NCI-H345 treated with DMSO at 0.1 percent for 48 hours (cell line): ENCODE measurements around the gene CPSF3.

ENCODE experiments used
- DNase-seq: peaks from one replicate; lab custom pipeline; 2025; ENCODE audit not compliant: unreplicated experiment; lab: John Stamatoyannopoulos, UW

The CPSF3 gene

DNA sequence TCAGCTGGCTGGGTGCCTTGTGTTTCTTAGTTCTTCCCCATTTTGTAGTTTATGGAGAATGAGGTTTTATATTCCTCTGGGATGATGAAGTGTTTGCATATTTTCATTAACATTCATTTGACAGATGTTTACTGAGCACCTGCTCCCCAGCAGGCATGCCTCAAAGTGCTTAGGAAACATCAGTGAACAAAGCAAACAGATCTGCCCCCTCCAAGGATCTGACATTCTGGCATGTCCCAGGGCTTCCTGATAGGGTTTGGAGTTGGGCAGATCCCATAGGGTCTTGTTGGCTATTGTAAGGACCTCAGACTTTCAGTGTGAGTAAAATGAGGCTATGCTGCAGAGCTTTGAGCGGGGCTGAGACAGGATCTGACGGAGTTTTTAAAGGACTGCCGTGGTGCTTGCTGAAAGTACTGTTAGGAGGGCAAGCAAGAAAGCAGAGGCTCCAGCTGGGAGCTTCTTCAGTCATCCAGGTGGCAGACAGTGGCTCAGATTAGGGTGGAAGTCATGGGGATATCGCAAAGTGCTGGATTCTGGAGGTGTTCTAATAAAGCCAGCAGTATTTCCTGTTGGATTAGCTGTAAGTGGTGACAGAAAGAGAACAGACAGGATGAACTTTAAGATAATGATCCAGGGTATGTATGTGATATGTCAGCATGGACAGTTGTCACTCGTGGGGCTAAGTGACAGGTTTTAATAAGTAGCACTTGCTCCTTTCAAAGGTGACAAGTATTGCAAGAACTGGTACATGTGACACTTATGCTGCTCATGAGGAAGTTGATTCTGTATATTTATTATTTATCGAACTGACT, 39.6 kb downstream of the CPSF3 start:
- DNase-seq, result peak; percentile 54

DNA sequence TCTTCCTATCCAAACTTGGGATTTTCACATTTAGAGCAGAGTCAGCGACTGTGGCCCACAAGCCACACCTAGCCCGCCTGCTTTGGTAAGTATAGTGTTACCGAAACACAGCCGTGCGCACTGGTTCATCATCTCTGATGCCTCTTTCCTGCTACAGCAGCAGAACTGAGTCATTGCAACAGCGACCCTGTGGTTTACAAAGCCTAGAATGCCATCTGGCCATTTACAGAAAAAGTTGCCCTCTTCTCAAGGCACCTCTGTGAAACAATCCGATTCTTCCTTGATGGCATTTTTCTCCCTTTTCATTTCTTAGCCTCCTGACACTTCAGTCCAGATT, 40.2 kb downstream of the CPSF3 start:
- no peak for DNase-seq

DNA sequence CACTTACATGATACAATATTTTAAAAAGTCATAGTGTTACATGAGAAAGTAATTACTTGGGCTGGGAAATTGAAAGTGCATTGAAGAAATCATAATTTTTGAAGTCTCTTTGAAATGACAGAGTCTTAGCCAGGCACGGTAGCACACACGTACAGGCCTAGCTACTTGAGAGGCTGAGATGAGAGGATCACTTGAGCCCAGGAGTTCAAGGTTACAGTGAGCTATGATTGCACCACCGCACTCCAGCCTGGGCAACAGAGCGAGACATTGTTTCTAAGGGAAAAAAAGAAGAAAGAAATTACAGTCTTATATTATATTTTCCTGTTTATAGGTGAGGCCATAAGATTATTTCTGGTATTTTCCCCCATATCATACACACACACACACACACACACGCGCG, 41.7 kb downstream of the CPSF3 start:
- DNase-seq, result no peak

DNA sequence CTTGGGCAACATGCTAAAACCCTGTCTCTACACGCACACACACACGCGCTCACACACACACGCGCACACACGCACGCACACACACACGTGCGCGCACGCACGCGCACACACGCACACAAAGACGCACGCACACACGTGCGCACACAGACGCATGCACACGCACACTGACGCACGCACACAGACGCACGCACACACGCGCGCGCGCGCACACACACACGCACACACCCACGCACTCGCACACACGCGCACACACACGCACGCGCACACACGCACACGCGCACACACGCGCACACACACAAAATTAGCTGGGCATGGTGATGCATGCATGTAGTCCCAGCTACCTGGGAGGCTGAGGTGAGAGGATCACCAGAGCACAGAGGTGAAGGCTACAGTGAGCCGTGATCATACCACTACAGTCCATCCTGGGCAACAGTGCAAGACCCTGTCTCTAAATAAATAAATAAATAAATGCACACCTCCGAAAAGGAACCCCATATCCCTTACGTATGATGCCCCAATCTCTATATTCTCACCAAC, 42.8 kb downstream of the CPSF3 start:
- DNase-seq, result no peak

DNA sequence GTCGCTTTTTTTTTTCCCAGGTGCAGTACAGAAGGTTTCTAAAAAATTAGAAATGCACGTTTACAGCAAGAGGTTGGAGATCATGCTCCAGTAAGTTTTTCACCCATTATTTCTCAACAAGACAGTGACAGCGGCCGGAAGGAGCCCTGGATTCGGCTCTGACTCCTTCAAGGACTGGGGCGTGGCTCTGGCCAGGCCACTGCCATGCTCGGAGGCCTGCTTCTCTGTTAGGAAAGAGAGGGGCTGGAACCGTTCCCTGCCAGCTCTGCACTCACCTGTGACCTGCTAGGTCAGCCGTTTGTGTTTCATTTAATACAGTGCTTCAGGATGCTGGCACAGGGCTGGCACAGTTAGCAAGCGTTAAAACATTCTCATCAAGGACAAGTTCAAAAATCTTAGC, 44.2 kb downstream of the CPSF3 start:
- no peak for DNase-seq

DNA sequence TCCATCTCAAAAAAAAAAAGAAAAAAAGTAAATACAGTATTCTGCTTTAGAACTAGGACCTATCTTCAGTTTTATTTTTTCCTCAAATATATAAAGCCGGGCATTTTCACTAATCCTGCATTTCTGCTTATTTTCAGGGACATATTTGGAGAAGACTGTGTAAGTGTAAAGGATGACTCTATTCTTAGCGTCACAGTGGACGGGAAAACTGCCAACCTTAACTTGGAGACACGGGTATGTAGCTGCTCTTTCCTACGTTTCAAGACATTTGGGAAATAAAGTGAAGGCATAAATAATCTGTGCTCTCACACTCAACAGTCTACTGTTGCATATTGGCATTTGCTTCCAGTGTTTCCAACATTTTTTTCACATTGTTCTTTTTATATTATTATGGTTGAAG, 47.8 kb downstream of the CPSF3 start:
- no peak for DNase-seq

DNA sequence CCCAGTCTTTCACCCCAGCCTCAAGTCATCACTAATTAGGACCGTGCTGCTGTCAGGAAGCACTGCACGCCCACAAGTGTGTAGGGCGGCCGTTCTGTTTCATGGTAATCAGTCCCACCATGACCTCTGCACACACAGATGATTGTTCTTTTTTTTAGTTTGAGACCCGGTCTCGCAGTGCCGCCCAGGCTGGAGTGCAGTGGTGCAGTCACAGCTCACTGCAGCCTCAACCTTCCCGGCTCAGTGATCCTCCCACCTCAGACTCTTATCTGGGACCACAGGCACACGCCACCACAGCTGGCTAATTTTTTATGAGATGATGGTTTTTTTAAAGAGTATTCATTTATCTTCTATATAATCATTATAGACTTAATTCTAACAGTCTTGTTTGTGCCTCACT, 49.1 kb downstream of the CPSF3 start:
- DNase-seq, result no peak

DNA sequence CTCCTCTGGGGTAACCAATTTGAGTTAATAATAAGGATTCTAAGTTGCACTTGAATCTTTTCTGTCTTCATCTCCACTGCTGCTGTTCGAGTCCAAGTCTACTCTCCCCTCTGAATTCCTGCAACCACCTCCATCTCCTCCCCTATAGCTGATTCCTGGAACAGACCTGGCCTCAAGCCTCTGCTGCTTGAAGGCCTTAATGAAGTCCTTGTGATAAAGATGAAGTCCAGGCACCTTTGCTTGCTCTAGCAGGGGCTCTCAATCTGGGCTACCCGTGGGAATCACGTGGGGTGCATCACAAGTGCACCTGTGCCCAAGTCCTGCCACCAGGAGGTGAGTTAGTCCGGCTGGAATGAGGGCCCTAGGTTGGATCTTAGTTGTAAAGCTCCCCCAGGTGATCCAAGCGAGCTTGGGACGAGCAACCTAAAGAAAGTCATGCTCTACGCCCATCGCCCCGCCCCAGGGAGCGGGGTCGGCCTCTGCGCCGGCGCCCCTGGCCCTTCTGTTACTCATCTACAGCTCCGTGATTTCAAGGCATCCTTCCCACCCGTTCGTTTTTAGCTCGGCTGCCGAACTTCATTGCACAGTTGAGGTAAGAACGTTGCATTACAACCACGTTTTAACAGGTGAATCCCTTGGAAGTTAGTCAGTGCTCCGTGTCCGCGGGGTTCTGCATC, 50.0 kb downstream of the CPSF3 start:
- no peak for DNase-seq

DNA sequence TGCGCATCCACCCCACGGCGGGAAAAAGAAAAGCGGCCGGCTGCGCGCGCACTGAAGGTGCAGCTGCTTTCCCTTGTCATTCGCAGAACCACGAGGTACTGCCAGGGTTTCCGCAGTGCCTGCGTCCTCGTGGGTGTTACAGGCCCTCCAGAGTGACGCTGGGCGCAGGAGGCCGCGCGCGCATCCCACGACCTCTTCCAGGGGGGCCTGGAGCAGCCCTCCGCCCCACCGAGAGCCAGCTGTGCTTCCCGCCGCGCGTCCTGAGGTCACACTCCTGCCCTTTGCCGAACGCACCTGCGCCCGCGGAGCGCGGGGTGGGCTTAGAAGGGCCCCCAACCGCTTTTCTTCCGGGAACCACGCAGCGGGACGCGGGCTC, 50.5 kb downstream of the CPSF3 start:
- no peak for DNase-seq

DNA sequence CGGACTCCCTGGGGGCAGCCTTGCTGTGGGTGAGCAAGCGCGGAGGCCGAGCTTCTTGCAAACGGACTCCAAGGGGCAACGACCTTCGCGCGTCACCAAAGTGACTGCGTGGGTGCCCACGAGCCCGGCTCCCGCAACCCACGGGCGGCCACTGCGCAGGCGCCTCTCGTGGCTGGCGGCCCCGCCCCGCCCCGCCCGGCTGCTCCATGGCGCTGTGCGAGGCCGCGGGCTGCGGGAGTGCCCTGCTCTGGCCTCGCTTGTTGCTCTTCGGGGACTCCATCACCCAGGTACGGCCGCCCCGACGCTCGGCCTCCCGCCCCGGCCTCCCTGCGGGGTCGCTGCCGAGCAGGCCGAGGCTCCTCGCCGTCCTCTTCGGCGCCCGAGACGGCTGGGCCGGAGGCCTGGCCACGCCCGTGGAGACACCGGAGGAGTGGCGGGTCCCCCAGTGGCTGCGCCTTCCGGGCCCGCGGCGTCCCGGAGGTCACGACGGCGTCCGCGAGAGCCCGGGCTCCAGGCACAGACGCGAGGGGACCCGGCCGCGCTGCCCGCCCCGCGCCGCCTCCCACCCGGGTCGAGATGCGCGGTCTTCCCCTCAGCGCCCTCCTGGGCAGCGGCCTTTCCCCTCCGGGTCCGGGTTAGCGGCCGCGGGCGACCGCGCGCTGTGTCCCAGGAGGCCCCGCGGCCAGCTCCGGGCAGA, 51.1 kb downstream of the CPSF3 start, which contains the start of gene IAH1:
TSS of gene IAH1 (plus strand) at position 191 of the 697 bp plus-strand sequence. CDS start at position 207, 16 bp downstream.
- peak; percentile 32 for DNase-seq

DNA sequence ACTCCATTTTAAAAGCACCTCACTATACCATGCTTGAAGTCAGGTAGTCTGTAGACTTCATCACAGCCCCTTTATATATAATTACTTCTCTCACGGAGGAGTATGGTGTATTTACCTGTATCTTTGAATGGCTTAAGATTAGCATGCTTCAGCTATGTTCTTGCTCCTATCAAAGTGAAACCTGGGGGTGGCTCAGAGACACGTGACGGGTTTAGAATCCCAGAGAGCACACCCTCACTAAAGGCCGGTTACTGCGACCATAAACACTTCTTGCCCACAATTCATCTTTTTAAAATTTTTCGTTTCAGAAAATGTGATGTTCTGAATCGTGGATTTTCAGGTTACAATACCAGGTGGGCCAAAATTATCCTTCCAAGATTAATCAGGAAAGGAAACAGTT, 54.5 kb downstream of the CPSF3 start:
- DNase-seq, result no peak

DNA sequence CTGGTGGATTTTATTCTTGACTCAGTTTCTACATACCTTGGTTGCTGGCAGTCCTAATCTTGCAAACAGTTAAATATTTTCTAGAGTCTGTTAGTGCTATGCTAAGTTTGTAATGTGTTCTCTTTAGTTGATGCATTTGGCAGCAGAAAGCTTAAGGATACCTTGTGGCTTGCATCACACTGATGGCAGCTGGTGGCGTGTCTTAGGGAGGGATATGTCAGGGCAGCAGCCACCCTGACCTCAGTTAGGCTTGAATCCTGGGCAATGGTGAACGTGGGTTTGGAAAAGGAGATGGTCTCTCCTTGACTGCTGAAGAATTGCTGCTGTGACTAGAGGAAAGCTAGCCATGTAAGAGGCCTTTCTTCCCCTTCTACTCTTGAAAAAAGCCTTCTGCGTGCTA, 55.1 kb downstream of the CPSF3 start:
- no peak for DNase-seq

DNA sequence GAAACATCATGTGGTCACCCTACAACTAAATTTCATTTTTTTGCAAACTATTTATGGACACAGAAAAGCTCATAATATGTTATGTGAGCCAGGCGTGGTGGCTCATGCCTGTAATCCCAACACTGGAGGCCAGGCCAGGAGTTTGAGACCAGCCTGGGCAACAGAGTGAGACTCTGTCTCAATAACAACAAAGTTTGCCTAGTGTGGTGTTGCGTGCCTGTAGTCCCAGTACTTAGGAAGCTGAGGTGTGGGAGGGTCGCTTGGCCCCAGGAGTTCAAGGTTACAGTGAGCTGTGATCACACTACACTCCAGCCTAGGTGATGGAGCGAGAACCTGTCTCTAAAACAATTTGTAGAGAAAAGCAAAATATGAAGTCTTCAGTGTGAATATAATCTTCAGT, 56.7 kb downstream of the CPSF3 start:
- no peak for DNase-seq

DNA sequence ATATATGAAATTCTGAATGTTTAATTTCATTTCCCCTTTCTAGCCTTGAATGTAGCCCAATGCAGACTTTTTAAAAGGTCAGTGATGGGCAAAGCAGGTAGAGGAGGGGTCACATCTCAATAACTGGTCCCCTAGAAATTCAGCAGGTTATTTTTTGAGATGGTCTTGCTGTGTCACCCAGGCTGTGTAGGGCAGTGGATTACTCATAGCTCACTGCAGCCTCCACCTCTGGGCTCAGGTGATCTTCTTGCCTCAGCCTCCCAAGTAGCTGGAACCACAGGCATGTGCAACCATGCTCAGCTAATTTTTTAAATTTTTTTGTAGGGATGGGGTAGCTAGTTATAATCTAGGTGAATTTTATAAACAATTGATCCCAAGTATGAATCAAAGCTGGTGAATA, 59.7 kb downstream of the CPSF3 start:
- DNase-seq, result no peak

DNA sequence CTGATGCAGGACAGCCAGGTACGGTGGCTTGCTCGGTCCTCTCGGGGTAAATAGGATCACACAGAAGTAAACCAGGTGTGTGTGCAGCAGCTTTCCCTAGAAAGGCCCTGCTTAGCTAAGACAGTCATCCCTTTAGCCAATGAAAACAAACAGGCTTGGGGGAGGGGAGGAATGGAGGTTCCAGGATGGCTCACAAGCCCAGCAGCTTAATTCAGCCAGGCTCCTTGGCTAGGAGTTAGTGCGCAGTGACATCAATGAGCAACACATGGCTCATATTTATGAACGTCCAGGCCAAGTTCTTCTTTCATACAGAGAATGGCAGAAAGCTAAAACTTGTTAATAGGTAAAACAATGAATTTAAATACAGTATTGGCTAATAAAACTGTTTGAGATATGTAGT, 61.1 kb downstream of the CPSF3 start:
- no peak for DNase-seq

DNA sequence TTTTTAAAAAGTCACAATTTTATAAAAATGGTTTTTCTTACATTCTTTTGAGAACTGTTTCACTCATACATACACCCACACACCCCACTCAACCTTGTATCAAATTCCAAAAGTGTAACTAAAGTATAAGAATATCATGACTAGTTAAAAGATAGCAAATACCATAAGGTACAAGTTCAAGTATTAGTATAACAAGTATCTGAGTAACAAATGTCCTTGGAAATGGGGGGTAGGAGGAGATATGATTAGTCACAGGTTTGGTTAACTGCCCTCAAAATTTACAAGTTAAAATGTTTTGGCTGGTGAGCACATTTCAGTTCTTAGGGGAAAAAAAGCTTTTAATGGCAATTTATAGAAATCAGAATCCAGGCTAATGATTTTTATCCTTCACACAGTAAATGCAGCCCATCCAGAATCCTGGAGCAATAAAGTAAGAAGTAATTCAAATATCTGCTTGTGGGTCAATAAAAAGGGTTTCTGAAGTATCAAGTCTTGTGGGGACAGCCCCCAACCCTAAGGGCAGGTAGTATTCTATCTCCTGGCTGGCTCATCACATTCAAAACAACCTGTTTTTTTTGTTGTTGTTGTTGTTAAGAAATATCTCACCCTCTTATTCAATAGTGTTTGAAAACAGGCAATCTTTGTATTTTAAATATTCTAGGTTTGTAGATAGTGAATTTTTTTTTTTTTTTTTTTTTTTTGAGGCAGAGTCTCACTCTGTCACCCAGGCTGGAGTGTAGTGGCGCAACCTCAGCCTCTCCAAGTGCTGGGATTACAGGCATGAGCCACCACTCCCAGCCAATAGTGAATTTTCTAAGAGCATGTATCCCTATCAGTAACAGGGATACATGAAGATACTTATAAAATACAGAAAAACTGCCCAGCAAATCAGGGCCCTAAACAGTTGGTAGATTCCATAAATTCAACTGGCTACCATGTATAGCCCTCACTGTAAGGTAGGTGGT, 65.4 kb downstream of the CPSF3 start:
- no peak for DNase-seq

DNA sequence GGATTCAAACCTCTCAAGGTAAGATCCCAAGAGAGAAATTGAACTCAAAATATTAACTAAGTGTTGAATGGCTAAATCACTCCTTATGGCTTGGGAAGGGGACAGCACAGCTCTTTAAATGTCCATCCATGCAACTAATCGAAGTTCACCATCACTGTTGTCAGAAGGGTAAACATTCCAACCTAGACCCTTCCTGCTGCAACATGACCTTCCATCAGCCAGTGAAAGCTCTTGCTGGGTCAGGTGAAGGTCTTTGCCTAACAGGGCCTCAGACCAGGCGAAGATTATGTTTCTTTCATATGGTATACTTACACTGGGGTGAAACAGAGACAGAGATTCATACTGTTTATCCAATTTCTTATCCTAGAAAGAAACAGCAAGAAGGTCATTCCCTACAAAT, 67.3 kb downstream of the CPSF3 start:
- no peak for DNase-seq

DNA sequence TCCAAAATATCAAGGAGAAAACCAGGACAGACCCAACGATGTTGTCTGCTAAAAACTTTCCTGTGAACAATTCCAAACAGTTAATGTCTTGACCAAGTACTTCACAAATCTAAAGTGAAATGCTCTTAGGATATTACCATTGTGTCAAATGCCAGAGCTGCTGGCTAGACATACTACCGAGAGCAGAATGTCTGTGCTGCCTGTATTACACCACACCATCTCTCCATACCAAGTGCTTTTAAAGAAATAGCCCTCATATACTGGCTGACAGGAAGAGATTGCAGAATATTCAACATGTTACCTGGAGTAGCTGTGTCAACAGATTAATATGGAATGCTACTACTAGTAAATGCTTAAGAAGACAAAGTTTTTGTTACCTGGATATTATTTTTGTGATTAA, 69.5 kb downstream of the CPSF3 start:
- no peak for DNase-seq

DNA sequence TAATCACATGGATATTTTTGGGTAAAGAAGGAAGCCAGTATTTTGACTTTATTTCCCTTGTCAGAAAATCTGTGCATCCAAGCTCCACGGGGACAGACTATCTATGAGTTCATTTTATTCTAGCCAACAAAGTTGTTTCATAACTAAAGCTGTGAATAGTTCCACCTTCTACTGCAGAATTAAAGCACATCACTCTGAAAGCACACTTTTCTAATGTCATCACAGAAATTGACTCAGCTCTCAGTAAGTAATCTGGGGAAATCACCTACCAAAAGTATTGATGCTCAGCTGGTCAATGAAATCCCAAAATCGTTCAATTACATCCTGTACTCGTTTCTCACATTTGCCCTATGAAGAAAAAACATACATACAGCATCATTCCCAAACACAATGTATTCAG, 70.0 kb downstream of the CPSF3 start:
- DNase-seq, result no peak

DNA sequence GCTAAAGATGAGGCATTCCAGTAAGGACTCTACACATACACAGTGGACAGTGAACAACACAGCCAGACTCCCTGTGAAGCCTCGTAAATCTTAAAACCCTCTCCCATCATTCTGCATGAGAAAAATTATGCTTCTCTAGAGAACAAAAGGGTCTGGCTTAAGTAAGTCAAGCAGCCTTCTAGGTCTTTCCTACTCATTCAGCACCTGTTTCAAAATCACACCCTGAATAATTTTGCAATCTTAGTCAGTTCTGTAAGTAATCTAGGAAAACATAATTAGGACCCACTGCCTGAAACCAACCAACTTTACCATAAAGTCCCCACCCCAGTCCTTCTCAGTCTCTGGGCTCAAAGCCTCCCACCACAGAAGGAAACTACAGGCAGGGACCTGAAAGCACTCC, 70.6 kb downstream of the CPSF3 start:
- DNase-seq, result no peak

DNA sequence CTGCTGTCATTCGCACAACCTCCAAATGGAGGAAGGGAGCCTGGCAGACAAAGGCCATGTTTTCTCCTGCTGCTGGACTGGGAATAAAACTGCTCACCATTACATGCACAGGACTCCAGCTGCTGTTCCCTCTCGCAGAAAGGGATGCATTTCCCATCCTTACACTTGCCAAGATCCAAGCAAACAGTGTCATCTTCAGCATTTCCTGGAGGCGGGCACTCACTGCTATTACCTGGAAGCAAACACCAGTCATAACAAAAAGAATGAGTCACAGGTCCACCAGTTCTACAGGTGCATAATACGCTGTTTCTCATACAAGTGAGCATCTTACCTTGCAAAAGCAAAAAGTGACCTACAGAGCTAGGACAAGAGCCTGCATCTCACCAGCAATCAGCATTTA, 73.6 kb downstream of the CPSF3 start:
- peak; percentile 82 for DNase-seq
